MM.1S (cell line): ENCODE measurements around the gene GDAP1L1.

ENCODE experiments used
- DNase-seq: peaks from one replicate; pipeline ENCODE4 v3.0.0-alpha.2; 2015
- H2AFZ ChIP-seq: fragments of 300-600 bp; sonication (generic); 2 replicates; pipeline ENCODE4 v1.6.0; 2016; ENCODE audit warnings: antibody characterized with exemption, low read length
- H3F3A ChIP-seq: fragments of 300-600 bp; sonication (generic); 2 replicates; pipeline ENCODE4 v1.6.1; 2016; ENCODE audit warnings: mild to moderate bottlenecking, antibody characterized with exemption, low read length, moderate library complexity, mixed read lengths; ENCODE audit not compliant: insufficient read depth
- H3K27ac ChIP-seq: fragments of 300-600 bp; sonication (generic); 2 replicates; pipeline ENCODE4 v1.5.1; 2016; ENCODE audit warnings: mild to moderate bottlenecking, low read length
- H3K27me3 ChIP-seq: fragments of 300-600 bp; sonication (generic); replicated peaks from 2 replicates; pipeline ENCODE4 v1.6.0; 2016; ENCODE audit warnings: low read length; ENCODE audit not compliant: insufficient read depth
- H3K36me3 ChIP-seq: fragments of 300-600 bp; sonication (generic); replicated peaks from 2 replicates; pipeline ENCODE4 v1.6.1; 2016; ENCODE audit warnings: mild to moderate bottlenecking, low read length, mixed read lengths; ENCODE audit not compliant: insufficient read depth
- H3K4me1 ChIP-seq: fragments of 300-600 bp; sonication (generic); 2 replicates; pipeline ENCODE4 v1.6.1; 2016; ENCODE audit warnings: low read length, mixed read lengths
- H3K4me2 ChIP-seq: fragments of 300-600 bp; sonication (generic); 2 replicates; pipeline ENCODE4 v1.6.0; 2016; ENCODE audit warnings: low read depth, low read length
- H3K4me3 ChIP-seq: fragments of 300-600 bp; sonication (generic); 2 replicates; pipeline ENCODE4 v1.5.1; 2016; ENCODE audit warnings: low read length, mixed read lengths
- H3K79me2 ChIP-seq: fragments of 300-600 bp; sonication (generic); 2 replicates; pipeline ENCODE4 v1.6.1; 2016; ENCODE audit warnings: mixed run types, low read length, mixed read lengths
- H3K9ac ChIP-seq: fragments of 300-600 bp; sonication (generic); 2 replicates; pipeline ENCODE4 v1.6.1; 2016; ENCODE audit warnings: low read length, mixed read lengths
- H3K9me2 ChIP-seq: fragments of 300-600 bp; sonication (generic); replicated peaks from 2 replicates; pipeline ENCODE4 v1.6.1; 2016; ENCODE audit warnings: mild to moderate bottlenecking, low read length, mixed read lengths; ENCODE audit not compliant: insufficient read depth
- H3K9me3 ChIP-seq: fragments of 300-600 bp; sonication (generic); replicated peaks from 2 replicates; pipeline ENCODE4 v1.6.1; 2016; ENCODE audit warnings: mild to moderate bottlenecking, low read length, mixed read lengths; ENCODE audit not compliant: insufficient read depth
- H4K20me1 ChIP-seq: fragments of 300-600 bp; sonication (generic); 2 replicates; pipeline ENCODE4 v1.6.1; 2016; ENCODE audit warnings: mild to moderate bottlenecking, low read length, moderate library complexity, mixed read lengths; ENCODE audit not compliant: insufficient read depth
- CTCF ChIP-seq: fragments of 300-600 bp; sonication (generic); IDR thresholded peaks from 2 replicates; pipeline ENCODE4 v1.5.1; 2016; ENCODE audit warnings: antibody characterized with exemption, low read length, mixed read lengths
- EZH2 ChIP-seq: fragments of 300-600 bp; sonication (generic); optimal IDR thresholded peaks from 2 replicates; pipeline ENCODE3; 2017; ENCODE audit warnings: low read depth, mild to moderate bottlenecking, antibody characterized with exemption, low read length, mixed read lengths
- EZH2phosphoT487 ChIP-seq: fragments of 300-600 bp; sonication (generic); IDR thresholded peaks from 2 replicates; pipeline ENCODE4 v1.6.1; 2018; ENCODE audit warnings: antibody characterized with exemption, low read length

GDAP1L1 gene

GRCh38 chr20:44256961-44257360, 9.9 kb downstream of the GDAP1L1 start:
- Histone ChIP-seq H3K27me3 (no peaks in the 10 kb centered on the region), H3K4me3 (no peak overlapping the region), H3K4me1 (no peaks in the 10 kb centered on the region), H2AFZ (no peak overlapping the region), H3K79me2 (no peaks in the 10 kb centered on the region), H3K9me3 (no peaks in the 10 kb centered on the region), H3F3A (no peaks in the 10 kb centered on the region), H3K36me3 (no peaks in the 10 kb centered on the region), H3K4me2 (no peak overlapping the region), H4K20me1 (no peaks in the 10 kb centered on the region), H3K9me2 (no peaks in the 10 kb centered on the region), H3K27ac (no peak overlapping the region), H3K9ac (no peak overlapping the region)
- no peak for TF ChIP-seq EZH2phosphoT487
- TF ChIP-seq EZH2, result no peak
- no peak for TF ChIP-seq CTCF
- no peak for DNase-seq

GRCh38 chr20:44258226-44258890, 11.2 kb downstream of the GDAP1L1 start:
- no peak overlapping the region for H3K27ac ChIP-seq
- H3K4me1 ChIP-seq, result no peaks in the 10 kb centered on the region
- no peaks in the 10 kb centered on the region for H3K9me3 ChIP-seq
- TF ChIP-seq CTCF (no peak), EZH2phosphoT487 (no peak), EZH2 (no peak)
- H3F3A ChIP-seq, result no peaks in the 10 kb centered on the region
- no peak overlapping the region for H2AFZ ChIP-seq
- H4K20me1 ChIP-seq, result no peaks in the 10 kb centered on the region
- no peaks in the 10 kb centered on the region for H3K36me3 ChIP-seq
- no peaks in the 10 kb centered on the region for H3K27me3 ChIP-seq
- H3K9me2 ChIP-seq, result no peaks in the 10 kb centered on the region
- H3K4me2 ChIP-seq, result no peak overlapping the region
- no peak overlapping the region for H3K4me3 ChIP-seq
- no peak overlapping the region for H3K9ac ChIP-seq
- no peaks in the 10 kb centered on the region for H3K79me2 ChIP-seq
- no peak for DNase-seq

- H3K9me2 ChIP-seq, result no peaks in the 10 kb centered on the region
- H3K4me2 ChIP-seq, result no peak overlapping the region
- H3F3A ChIP-seq, result no peaks in the 10 kb centered on the region
- no peak overlapping the region for H2AFZ ChIP-seq
- no peak overlapping the region for H3K9ac ChIP-seq
- no peak for DNase-seq
- H3K9me3 ChIP-seq, result no peaks in the 10 kb centered on the region
- no peaks in the 10 kb centered on the region for H3K4me1 ChIP-seq
- H3K27me3 ChIP-seq, result no peaks in the 10 kb centered on the region
- H3K27ac ChIP-seq, result no peak overlapping the region
- no peak overlapping the region for H3K4me3 ChIP-seq
- no peaks in the 10 kb centered on the region for H3K79me2 ChIP-seq
- no peaks in the 10 kb centered on the region for H3K36me3 ChIP-seq
- TF ChIP-seq EZH2phosphoT487, result no peak
- no peak for TF ChIP-seq CTCF
- TF ChIP-seq EZH2, result no peak
- no peaks in the 10 kb centered on the region for H4K20me1 ChIP-seq
Measured at GRCh38 chr20:44264287-44264686, 17.2 kb downstream of the GDAP1L1 start.
